Lung (tissue), 12 donors: ENCODE data around the gene FAM120A. TPM values are rescaled to one million over a fixed set of nuclear protein-coding genes. Genes with fewer than 3 reads are reported as not detected.

Experiments
- ATAC-seq: fragments of 200-7000 bp; cut with Tn5 transposase; one replicate; pipeline ENCODE4 v1.9.1; 2020; ENCODE audit warnings: moderate number of reproducible peaks; ENCODE audit not compliant: insufficient read depth, low FRiP score
- DNase-seq, 3 donors: peaks; one replicate each; pipeline ENCODE4 v3.0.0-alpha.2; 2013 to 2017
- H3K27ac ChIP-seq, 2 donors: one replicate each; pipeline ENCODE4 v1.5.1; 2013; ENCODE audit warnings: mild to moderate bottlenecking in 2 of 2, moderate library complexity in 2 of 2, control low read depth in 1 of 2, inconsistent platforms in 1 of 2, low read depth in 1 of 2, low read length in 1 of 2
- H3K27me3 ChIP-seq, 3 donors: one replicate each; pipeline ENCODE4 v1.5.1; 2013; ENCODE audit warnings: low read length in 2 of 3; ENCODE audit not compliant: control insufficient read depth in 3 of 3, insufficient read depth in 3 of 3
- H3K36me3 ChIP-seq, 4 donors: one replicate each; pipeline ENCODE4 v1.5.1; 2013; ENCODE audit warnings: low read length in 4 of 4, mild to moderate bottlenecking in 1 of 4, moderate library complexity in 1 of 4; ENCODE audit not compliant: control insufficient read depth in 4 of 4, insufficient read depth in 4 of 4
- H3K4me1 ChIP-seq, 5 donors: one replicate each; pipeline ENCODE4 v1.5.1; 2013; ENCODE audit warnings: low read length in 5 of 5, mild to moderate bottlenecking in 2 of 5, moderate library complexity in 1 of 5; ENCODE audit not compliant: control insufficient read depth in 5 of 5, insufficient read depth in 5 of 5
- H3K4me3 ChIP-seq: one replicate; pipeline ENCODE4 v1.5.1; 2013; ENCODE audit warnings: mild to moderate bottlenecking, control low read depth, moderate library complexity
- H3K9ac ChIP-seq, 2 donors: one replicate each; pipeline ENCODE4 v1.5.1; 2013; ENCODE audit warnings: low read length in 2 of 2, control low read depth in 1 of 2; ENCODE audit not compliant: insufficient read depth in 1 of 2
- H3K9me3 ChIP-seq, 4 donors: one replicate each; pipeline ENCODE4 v1.5.1; 2013; ENCODE audit warnings: low read length in 3 of 4, mild to moderate bottlenecking in 1 of 4, moderate library complexity in 1 of 4; ENCODE audit not compliant: control insufficient read depth in 4 of 4, insufficient read depth in 3 of 4
- CTCF ChIP-seq: IDR thresholded peaks from 2 replicates; pipeline ENCODE4 v1.5.1; 2012; ENCODE audit warnings: mild to moderate bottlenecking; ENCODE audit errors: control extremely low read depth, extremely low read depth
- WGBS, 2 donors: extraction: QIAGEN DNeasy Blood & Tissue Kit; methylation state at CpG; one replicate each; pipeline ENCODE4 v1.1.7; 2013; 5-methylcytosine and 5-hydroxymethylcytosine counted together
- polyA plus RNA-seq, 2 donors: library from polyadenylated mRNA; stranded (reverse); fragments of 200-250 nt; gene quantifications; one replicate each; pipeline ENCODE4 v1.2.1, GENCODE V29; 2013
- total RNA-seq, 2 donors: library from RNA; depleted of rRNA in 1 of 2; stranded (reverse); fragments of >200 nt in 1 of 2; gene quantifications; one replicate each; pipeline ENCODE4 v1.2.1, GENCODE V29; 2014 to 2021
- donor health status: control.
- donor health status: control.
- donor health status: Bipolar disorder and iron deficiency.
- donor health status: healthy.
- donor health status: DM: yes; HTN: yes; CAD: no.

The FAM120A gene
- total and polyA plus RNA-seq, 4 donors = 44.9 to 134 (median 91.2) TPM

- no peak overlapping the region for H3K9ac ChIP-seq
- H3K4me3 ChIP-seq = no peak overlapping the region
- DNase-seq = no peak
Observed at GRCh38 chr9:93480728-93481324, 29.3 kb downstream of the FAM120A start.

DNA sequence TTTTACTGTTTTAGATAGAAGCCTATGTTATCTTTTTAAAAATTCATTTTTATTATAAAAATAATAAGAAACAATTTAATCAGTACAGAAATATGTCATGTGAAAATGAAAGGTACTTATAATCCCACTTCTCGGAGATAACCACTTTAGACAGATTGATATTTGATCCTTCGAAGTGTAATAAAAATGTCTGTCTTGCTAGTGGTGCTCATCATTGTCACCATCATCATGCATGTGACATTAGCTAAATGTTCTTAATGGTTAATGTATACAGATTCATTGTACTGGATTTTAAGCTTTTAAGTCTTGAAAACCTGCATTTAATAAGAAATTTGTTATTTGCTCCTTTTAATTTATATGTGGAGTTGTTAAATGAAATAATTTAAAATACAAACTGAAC lies 32.0 kb downstream of the FAM120A start:
- H3K4me1 ChIP-seq = peaks cover 0 to 11% (median 3%) of the 10 kb centered on the region in 5 donors
- ATAC-seq (no peak), DNase-seq (no peak)
- H3K27ac ChIP-seq = no peak overlapping the region
- no peak for TF ChIP-seq CTCF
- H3K36me3 ChIP-seq = peaks cover 0 to 24% (median 13%) of the 10 kb centered on the region in 4 donors
- WGBS, 2 donors = 94 to 97% methylated on average over 2 of the region's 2 CpGs
- no peaks in the 10 kb centered on the region for H3K9me3 ChIP-seq
- peaks cover 0 to 2% (median 0%) of the 10 kb centered on the region in 3 donors for H3K27me3 ChIP-seq
- no peak overlapping the region for H3K4me3 ChIP-seq
- H3K9ac ChIP-seq = no peak overlapping the region

More at GRCh38 chr9:93480728-93481324, 29.3 kb downstream of the FAM120A start:
- no peak overlapping the region for H3K27ac ChIP-seq
- no peaks in the 10 kb centered on the region for H3K9me3 ChIP-seq
- ATAC-seq = no peak
- peaks cover 0 to 2% (median 0%) of the 10 kb centered on the region in 3 donors for H3K27me3 ChIP-seq
- WGBS, 2 donors = 88 to 94% methylated on average over 7 of the region's 7 CpGs
- no peak for TF ChIP-seq CTCF
- peaks cover 0 to 22% (median 13%) of the 10 kb centered on the region in 4 donors for H3K36me3 ChIP-seq
- peaks cover 0 to 6% (median 2%) of the 10 kb centered on the region in 5 donors for H3K4me1 ChIP-seq

DNA sequence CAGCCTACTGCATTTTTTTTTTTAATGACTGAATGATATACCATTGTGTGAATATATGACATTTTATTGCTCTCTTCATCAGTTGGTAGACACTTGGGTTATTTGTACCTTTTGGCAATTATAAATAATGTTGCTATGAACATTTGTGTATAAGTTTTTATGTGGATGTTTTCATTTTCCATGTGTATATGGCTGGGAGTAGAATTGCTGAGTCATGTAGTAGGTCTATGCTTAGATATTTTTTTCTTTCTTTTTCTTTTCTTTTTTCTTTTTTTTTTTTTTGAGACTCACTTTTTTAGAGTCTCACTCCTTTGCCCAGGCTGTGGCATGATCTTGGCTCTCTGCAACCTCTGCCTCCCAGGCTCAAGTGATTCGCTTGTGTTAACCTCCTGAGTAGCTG lies 34.8 kb downstream of the FAM120A start:
- H3K27me3 ChIP-seq = peaks cover 0 to 2% (median 0%) of the 10 kb centered on the region in 3 donors
- WGBS, 2 donors = 99 to 100% methylated on average over 1 of the region's 1 CpG
- DNase-seq (no peak), ATAC-seq (no peak)
- no peak overlapping the region for H3K9ac ChIP-seq
- H3K9me3 ChIP-seq = no peaks in the 10 kb centered on the region
- peaks cover 0 to 15% (median 0%) of the 10 kb centered on the region in 5 donors for H3K4me1 ChIP-seq
- H3K36me3 ChIP-seq = peaks cover 0 to 23% (median 14%) of the 10 kb centered on the region in 4 donors
- no peak overlapping the region for H3K4me3 ChIP-seq
- no peak for TF ChIP-seq CTCF
- no peak overlapping the region for H3K27ac ChIP-seq
